HT1080 (cell line): ENCODE measurements around the gene CCDC9. TPM values are rescaled to one million over a fixed set of nuclear protein-coding genes. Genes with fewer than 3 reads are reported as not detected.
"Not testable (repeated sequence)": the region's sequence is repeated elsewhere in the genome, so short reads cannot be mapped to it uniquely, and the experiment has no call there.

Source experiments
- DNase-seq: peaks from one replicate; pipeline ENCODE4 v3.0.0-alpha.2; 2015; ENCODE audit warnings: low read depth
- total RNA-seq: library from RNA; depleted of rRNA; stranded (reverse); fragments of >200 nt; shearing (Covaris generic); gene quantifications from 2 replicates; pipeline ENCODE4 v1.2.3, GENCODE V29; 2014

CCDC9 gene
- total RNA-seq, 1 experiment from 2014 or later, result 3.6 TPM

- DNase-seq, result no peak
These were observed 2.7 kb downstream of the CCDC9 start for GRCh38 chr19:47258895-47259555.

DNA sequence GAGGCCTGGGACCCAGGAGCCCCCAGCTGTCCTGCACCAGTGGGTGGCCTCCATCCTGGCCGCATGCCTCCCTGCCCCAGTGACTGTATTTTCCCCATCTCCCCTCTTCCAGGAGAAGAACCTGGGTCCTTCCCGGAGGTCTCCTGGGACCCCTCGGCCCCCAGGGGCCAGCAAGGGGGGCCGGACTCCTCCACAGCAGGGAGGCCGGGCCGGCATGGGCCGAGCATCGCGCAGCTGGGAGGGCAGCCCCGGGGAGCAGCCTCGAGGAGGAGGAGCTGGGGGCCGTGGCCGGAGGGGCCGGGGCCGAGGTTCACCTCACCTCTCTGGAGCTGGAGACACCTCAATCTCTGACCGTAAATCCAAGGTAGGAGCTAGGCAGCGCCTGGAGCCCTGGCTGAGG, 4.2 kb downstream of the CCDC9 start:
- no peak for DNase-seq

DNA sequence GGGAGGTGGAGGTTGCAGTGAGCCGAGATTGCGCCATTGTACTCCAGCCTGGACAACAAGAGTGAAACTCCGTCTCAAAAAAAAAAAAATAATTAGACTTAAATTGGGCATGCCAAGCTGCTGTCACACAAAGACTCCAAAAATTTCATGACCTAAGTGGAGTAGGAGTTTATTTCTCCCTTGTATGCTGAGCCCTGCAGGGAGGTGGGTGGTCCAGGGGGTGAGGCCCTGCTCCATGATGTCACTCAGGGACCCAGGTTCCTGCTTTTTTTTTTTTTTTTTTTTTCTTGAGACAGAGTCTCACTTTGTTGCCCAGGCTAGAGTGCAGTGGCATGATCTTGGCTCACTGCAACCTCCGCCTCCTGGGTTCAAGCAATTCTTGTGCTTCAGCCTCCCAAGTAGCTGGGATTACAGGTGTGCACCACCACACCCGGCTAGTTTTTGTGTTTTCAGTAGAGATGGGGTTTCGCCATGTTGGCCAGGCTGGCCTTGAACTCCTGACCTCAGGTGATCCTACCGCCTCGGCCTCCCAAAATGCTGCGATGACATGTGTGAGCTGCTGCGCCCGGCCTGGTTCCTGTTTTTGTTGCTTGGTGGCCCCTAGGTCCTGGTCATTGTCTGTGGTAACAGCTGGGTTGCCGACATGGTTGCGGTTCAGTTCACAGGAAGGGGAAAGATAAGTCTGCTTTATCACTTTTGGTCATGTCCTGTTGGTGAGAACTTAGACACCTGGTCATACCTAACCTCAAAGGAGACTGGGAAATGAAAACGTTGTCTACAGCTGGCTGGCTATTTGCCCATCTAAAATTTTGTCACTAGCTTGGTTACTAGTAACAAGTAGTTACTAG, 5.8 kb downstream of the CCDC9 start:
- DNase-seq, result not testable (repeated sequence)

- DNase-seq, result no peak
These were observed 8.3 kb downstream of the CCDC9 start for GRCh38 chr19:47264629-47265028.

DNA sequence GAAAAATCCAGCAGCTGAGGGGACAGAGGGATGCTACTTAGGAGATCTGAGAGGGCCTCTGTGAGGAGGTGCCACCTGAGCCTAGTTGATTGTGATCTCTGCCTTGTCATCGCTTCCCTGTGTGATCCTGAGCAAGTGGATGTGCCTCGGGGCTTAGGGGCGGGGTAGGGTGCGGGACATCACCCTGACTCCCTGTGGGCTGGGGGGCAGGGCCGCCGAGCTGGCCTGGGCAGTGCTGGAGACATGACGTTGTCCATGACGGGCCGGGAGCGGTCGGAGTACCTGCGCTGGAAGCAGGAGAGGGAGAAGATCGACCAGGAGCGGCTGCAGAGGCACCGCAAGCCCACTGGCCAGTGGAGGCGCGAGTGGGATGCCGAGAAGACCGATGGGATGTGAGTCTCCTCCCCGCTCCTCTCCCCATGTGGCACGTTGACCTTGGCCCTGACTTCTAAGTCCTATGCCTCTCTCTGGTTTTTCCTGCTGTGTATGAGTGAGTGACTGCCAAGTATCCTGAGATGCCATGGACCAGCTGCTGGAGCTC, 10.1 kb downstream of the CCDC9 start:
- no peak for DNase-seq

GRCh38 chr19:47267350-47267759, 11.0 kb downstream of the CCDC9 start:
- no peak for DNase-seq

GRCh38 chr19:47268028-47268427, 11.7 kb downstream of the CCDC9 start:
- DNase-seq, result no peak

- DNase-seq, result no peak
These were observed 13.3 kb downstream of the CCDC9 start for GRCh38 chr19:47269596-47269995.

DNA sequence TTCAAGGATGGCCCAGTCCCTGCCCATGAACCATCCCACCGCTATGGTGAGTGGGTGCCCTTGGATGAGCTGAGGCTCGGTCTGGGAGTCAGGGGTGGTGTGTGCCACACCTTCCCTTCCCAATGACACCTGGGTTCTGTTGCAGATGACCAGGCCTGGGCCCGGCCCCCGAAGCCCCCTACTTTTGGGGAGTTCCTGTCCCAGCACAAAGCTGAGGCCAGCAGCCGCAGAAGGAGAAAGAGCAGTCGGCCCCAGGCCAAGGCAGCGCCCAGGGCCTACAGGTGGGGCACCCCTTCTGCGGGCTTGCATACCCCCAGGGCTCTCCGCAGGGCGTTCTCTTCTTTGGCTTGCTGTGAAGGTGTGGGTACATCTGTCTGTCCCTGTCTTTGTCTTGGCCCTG, 14.1 kb downstream of the CCDC9 start:
- DNase-seq, result no peak

GRCh38 chr19:47271949-47272348, 15.6 kb downstream of the CCDC9 start:
- no peak for DNase-seq

GRCh38 chr19:47272448-47273312, 16.4 kb downstream of the CCDC9 start:
- no peak for DNase-seq

DNA sequence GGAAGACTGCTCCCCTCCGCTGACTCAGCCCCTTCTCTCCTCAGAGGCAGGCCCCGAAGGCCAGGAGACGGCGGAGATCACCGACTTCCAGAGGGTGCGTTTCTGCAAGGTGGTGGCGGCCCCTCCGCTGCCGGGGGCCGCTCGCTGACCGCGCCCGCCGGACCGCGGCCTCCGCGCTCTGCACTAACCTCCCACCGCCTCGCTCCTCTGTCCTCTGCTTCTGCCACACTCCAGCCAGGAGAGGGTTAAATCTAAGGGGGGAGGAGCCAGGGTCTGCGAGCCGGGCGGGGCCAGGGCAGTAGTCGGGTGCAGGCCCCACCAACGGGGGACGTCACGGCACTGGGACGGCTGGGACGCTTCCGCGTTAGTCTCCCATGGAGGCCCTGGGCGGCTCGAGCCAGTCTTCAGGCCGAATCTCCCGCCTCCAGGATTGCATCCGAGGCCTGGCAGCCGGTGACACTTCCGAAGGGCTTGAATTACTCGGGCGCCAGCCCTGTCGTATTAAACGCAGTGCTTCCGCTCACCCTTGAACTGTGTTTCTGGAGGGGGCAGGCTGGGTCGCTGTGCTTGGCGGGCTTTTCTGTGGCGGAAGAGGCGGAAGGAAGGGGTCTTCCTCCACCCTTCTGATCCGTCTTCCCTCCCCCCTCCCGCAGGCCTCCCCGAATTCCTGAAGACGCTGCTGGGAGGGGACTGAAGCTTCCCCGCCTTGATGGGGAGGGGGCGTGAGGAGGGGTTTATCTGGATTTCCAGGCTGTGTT, 17.2 kb downstream of the CCDC9 start:
- DNase-seq, result peak; percentile 87

- DNase-seq, result peak; percentile 79
These were observed 18.0 kb downstream of the CCDC9 start, which contains the start of gene INAFM1 for GRCh38 chr19:47274071-47274890. Gene INAFM1 (plus strand): TSS chr19:47274885. CDS start chr19:47274920, 35 bp downstream.

GRCh38 chr19:47274891-47275761, 18.8 kb downstream of the CCDC9 start:
- DNase-seq, result no peak

DNA sequence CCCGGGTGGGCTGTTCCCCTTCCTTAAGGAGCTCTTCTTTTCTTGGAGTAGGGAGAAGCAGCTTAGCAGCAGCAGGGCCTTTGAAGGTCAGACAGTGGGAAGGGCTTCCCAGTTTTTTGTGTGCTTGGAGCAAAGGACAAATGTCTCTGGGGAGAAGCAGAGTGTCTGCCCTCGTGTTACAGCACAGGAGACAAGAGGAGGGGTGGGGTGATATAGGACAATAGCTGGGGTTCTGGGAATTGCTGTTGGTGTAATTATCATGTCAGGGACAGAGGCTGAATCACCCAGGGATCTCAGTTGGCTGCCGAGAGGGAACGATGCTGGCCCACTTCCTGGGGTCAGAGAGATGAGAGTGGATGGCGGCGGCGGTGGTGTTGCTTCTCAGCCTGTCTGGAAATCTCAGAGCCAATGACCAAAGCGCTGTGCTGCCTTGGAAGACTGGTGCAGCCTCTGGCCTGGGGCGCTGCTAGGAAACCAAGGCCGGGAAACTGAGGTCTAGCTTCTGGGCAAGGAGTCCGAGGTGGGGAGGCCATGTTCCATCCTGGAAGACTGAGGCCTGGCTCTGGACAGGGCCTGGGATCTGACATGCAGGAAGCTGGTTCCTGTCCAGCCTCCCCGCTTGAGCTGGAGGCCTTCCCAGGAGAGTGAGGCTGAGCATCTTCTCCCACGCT, 19.6 kb downstream of the CCDC9 start:
- no peak for DNase-seq

- DNase-seq, result not testable (repeated sequence)
These were observed 20.2 kb downstream of the CCDC9 start for GRCh38 chr19:47276513-47276912.

DNA sequence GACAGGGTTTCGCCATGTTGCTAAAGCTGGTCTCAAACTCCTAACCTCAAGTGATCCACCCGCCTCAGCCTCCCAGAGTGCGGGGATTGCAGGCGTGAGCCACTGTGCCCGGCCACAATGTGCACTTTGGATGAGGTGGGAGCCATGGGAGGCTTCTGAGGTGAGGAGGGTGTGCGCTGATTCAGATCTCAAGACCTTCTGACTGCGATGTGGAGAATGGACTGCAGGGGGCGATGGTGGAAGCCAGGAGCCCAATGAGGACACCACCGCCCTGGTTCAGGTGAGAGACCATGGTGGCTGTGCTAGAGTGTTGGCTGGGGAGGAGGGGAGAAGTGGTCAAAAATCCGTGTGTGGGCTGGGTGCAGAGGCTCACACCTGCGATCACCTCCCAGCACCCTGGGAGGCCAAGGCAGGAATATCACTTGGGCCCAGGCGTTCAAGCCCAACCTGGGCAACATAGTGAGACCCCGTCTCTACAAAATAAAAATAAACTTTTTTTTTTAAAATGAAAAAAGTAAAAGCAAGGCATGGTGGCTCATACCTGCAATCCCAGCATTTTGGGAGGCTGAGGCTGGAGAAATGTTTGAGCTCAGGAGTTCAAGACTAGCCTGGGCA, 24.0 kb downstream of the CCDC9 start:
- DNase-seq, result no peak
